Right cardiac atrium (tissue), 5 donors: Measurements from ENCODE around the gene IMP4. TPM values are rescaled to one million over a fixed set of nuclear protein-coding genes. Genes with fewer than 3 reads are reported as not detected.

Experiments
- ATAC-seq, 2 donors: fragments of 200-7000 bp; cut with Tn5 transposase; one replicate each; pipeline versions ENCODE4 v1.8.0 to v1.9.1; 2020; ENCODE audit warnings: moderate library complexity in 2 of 2, mild to moderate bottlenecking in 1 of 2
- DNase-seq, 3 donors: peaks; one replicate each; pipeline ENCODE4 v3.0.0-alpha.2; 2020
- H3K27ac ChIP-seq: one replicate; pipeline ENCODE4 v1.5.1; 2013; ENCODE audit warnings: mild to moderate bottlenecking, low read length, control low read depth, moderate library complexity
- H3K27me3 ChIP-seq: one replicate; pipeline ENCODE4 v1.6.1; 2013; ENCODE audit not compliant: control insufficient read depth, insufficient read depth
- H3K4me1 ChIP-seq: one replicate; pipeline ENCODE4 v1.6.1; 2013; ENCODE audit warnings: low read length; ENCODE audit not compliant: control insufficient read depth, insufficient read depth
- H3K4me3 ChIP-seq: one replicate; pipeline ENCODE4 v1.5.1; 2013; ENCODE audit warnings: low read length, control low read depth
- H3K9me3 ChIP-seq: one replicate; pipeline ENCODE4 v1.6.1; 2013; ENCODE audit warnings: low read length; ENCODE audit not compliant: control insufficient read depth
- WGBS: extraction: QIAGEN DNeasy Blood & Tissue Kit; methylation state at CpG from one replicate; pipeline ENCODE4 v1.1.7; 2013; 5-methylcytosine and 5-hydroxymethylcytosine counted together
- intact Hi-C, 4 donors: fragments of 100-400 bp; cut with DNase I; formaldehyde crosslinking; loops; one replicate each; pipeline versions ENCODE4 v1.11.0 to v1.14.0; 2022 to 2023
- polyA plus RNA-seq: library from polyadenylated mRNA; stranded (reverse); fragments of 200-250 nt; gene quantifications from one replicate; pipeline ENCODE4 v1.2.3, GENCODE V29; 2013
- total RNA-seq, 4 donors: library from RNA; stranded (reverse); fragmentation: NEBNext Ultra II Directional; extraction: Animal tissue kit (Norgen Biotek cat#: 25700); gene quantifications; one replicate each; pipeline ENCODE4 v1.2.1, GENCODE V29; 2021
- donor health status: healthy with polysubstance abuse.
- donor health status: DM: no; HTN: yes; CAD: no.
- donor health status: DM: no; HTN: no; CAD: no.
- donor health status: DM: no; HTN: yes; CAD: no; lungs with severe emphysema.
- donor health status: DM: yes; HTN: yes; CAD: no.

IMP4 gene
- total and polyA plus RNA-seq, 5 donors = 48.0 to 59.9 (median 54.2) TPM

DNA sequence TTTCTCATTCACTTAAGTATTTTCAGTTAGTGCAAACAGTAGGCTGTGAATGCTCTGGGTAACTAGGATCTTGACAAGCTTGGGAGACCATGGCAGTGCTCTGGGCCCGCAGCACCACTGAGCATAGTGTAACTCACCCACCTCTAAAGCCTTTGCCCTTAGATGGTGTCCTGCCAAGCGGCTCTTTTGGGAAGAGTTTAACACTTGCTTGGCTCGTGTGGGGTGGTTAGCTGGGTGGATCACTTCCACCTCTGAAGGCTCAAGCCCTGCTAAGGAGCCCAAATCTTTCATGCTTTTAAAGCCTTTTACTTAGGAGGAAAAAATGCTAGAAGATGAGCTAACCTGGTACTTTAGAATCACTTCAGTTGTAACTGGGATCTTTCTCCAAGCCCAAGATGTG lies 47.1 kb downstream of the IMP4 start:
- Histone ChIP-seq H3K9me3 (no peaks in the 10 kb centered on the region), H3K27me3 (no peaks in the 10 kb centered on the region), H3K27ac (peak overlapping the region; percentile 66), H3K4me1 (peaks cover 13% of the 10 kb centered on the region), H3K4me3 (no peak overlapping the region)
- DNase-seq (no peak), ATAC-seq (no peak)
- intact Hi-C loops = no loop called here
- WGBS = 94% methylated on average over 3 of the region's 3 CpGs

DNA sequence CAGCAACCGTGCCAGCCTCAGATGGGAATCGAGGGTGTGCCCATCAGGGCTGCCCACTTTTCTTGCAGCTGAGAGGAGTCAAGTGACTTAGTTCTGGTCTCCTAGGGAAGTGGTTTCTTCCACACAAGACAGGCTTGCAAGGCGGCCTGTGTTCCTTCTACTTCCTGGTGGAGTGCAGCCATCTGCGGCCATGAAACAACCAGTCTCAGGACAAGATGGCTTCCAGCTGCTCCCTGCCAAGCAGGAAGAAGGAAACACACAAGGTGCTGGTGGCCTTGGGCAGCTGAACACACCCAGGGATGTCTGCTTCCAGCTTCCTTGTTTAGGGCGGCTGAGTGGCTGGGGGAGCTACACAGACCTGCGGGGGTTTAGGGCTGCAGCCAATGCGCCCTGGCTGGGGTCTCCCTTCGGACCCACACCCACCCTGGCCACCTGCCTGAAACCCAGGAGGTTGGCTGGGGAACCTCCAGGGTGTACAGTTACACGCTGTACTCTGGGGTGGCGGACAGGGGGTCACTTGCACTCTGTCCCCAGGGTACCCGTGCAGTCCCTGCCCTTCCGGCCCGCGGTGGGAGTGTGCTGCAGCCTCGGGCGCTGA lies 47.9 kb downstream of the IMP4 start:
- DNase-seq = peak; percentile 49 to 75 (median 74)

DNA sequence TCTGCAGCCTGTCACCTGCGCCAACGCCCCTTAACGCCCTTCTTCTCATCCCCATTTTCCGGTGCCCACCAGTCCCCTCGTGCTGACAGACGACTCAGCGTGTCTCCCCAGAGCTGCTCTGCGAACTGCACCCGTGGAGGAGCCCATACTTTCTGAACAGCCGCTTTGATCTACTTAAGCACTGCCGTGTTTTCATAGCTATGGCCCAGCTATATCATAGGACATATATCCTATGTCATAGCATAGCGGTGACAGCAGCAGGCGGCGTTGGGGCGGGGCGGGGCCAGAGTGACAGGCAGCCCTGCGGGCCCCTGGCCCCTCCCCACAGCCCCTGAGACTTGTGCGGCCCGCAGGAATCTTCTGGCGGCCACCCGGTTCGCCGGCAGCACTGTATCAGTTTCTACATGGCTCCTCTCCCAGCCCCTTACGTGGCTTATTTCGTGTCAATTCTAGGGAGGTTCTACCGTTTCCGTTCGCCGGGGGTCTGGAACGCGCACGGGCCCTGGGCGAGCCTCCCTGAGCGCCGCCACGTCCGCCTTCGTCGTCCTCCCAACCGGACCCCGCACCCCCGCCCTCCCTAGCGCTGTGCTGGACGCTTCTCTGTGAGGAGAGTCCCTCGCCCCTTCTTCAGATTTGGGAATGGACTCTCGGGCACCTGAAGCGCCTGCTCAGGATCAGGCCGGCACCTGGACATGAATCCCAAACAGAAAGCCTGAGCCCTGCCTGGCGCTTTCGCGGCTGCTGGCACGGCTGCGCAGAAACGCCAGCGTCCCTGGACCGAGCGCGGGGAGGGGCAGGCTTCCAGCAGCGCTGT lies 48.6 kb downstream of the IMP4 start:
- H3K9me3 ChIP-seq = no peaks in the 10 kb centered on the region
- H3K27me3 ChIP-seq = no peaks in the 10 kb centered on the region
- DNase-seq (peak; percentile 84 to 94 (median 94)), ATAC-seq (peak; percentile 89 to 91)
- H3K4me1 ChIP-seq = peaks cover 13% of the 10 kb centered on the region
- H3K27ac ChIP-seq = peak overlapping the region; percentile 66
- intact Hi-C loops = no loop called here
- peak overlapping the region; percentile 65 for H3K4me3 ChIP-seq
- 1% methylated on average over 59 of the region's 59 CpGs for WGBS

More for the DNA sequence above, 47.9 kb downstream of the IMP4 start:
- Histone ChIP-seq H3K9me3 (no peaks in the 10 kb centered on the region), H3K27me3 (no peaks in the 10 kb centered on the region), H3K4me1 (peaks cover 13% of the 10 kb centered on the region), H3K4me3 (peak overlapping the region; percentile 65), H3K27ac (peak overlapping the region; percentile 66)
- intact Hi-C loops = no loop called here
- peak; percentile 22 to 37 for ATAC-seq
- WGBS = 39% methylated on average over 16 of the region's 16 CpGs

DNA sequence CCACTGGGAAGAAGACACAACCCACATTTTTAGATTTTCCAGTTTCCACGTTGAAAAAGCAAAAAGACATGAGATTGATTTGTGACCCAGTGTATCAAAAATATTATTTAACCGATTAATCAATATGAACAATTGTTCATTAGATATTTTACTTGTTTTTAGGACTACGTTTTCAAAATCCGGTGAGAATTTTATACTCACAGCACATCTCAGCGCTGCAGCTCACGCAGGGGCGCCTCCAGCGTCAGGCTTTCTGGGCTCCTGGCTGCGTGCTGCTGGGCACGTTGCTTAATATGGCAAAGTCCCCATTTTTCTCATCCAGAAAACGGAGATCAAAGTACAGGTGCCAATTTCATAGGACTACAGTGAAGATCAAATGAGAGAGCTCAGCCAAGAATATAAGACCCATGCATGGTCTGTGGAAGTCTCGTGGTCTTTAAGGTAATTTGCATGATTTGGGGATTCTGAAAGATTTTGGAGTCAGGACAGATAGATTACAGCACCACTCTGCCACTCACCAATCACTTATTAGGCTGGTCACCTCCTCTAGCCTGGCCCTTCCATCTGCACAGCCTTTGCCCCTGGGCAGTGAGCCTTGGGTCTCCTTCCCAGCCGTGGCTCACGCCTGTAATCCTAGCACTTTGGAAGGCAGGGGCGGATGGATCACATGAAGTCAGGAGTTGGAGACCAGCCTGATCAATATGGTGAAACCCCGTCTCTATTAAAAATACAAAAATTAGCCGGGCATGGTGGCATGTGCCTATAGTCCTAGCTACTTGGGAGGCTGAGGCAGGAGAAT lies 49.4 kb downstream of the IMP4 start:
- Histone ChIP-seq H3K4me1 (peaks cover 10% of the 10 kb centered on the region), H3K9me3 (no peaks in the 10 kb centered on the region), H3K4me3 (peak overlapping the region; percentile 65), H3K27ac (peak overlapping the region; percentile 66), H3K27me3 (no peaks in the 10 kb centered on the region)
- whole genome bisulfite sequencing = 22% methylated on average over 17 of the region's 17 CpGs
- ATAC-seq (peak; percentile 27 to 33), DNase-seq (no peak)
- intact Hi-C loops = no loop called here

DNA sequence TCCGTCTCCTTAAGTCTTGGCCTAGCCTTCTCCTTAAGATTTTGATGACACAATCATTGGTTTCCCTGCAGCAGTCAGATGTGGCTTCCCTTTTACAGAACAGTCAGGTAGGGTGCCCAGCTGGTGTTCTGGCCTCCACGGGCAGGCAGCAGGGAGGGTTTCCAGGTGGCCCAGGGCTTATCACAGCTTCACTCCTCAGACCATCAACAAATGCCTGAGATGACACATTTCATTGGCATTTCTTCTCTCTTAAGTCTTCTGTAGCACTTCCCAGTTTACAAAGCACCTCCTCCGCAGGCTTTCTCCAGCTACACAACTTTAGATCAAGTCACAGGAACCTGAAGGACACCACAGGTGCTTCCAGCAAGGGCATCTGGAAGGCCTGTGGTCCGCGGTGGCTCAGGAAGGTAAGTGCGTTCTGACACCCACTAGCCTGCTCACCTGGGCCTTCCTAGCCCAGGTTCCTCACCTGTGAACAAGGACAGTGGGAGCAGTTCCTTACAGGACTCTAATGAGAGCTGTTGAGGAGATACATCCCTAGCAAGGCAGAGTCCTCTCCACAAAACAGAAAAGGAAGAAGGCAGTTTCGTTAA lies 50.7 kb downstream of the IMP4 start:
- H3K9me3 ChIP-seq = no peaks in the 10 kb centered on the region
- WGBS = 95% methylated on average over 7 of the region's 7 CpGs
- H3K27ac ChIP-seq = no peak overlapping the region
- DNase-seq (no peak), ATAC-seq (no peak)
- H3K27me3 ChIP-seq = no peaks in the 10 kb centered on the region
- intact Hi-C loops = no loop called here
- H3K4me1 ChIP-seq = peaks cover 2% of the 10 kb centered on the region
- H3K4me3 ChIP-seq = no peak overlapping the region

Other genes starting within 250 kb of the IMP4 start
- under 1 TPM in 3 of 4 donors, not detected in 1; 0.08 to 0.23 (median 0.15) TPM for gene POTEF, start 213.7 kb upstream of the IMP4 start, total RNA-seq
- gene POTEF, start 213.7 kb upstream of the IMP4 start, polyA plus RNA-seq = 0.05 TPM
- 1 to 10 TPM in 2 of 4 donors, under 1 TPM in 2; 0.72 to 2.2 (median 1.1) TPM for gene CCDC74B, start 197.8 kb upstream of the IMP4 start, total RNA-seq
- 1.9 TPM for gene CCDC74B, start 197.8 kb upstream of the IMP4 start, polyA plus RNA-seq
- 10 to 100 TPM; 22.3 to 24.8 (median 24.2) TPM for gene SMPD4, start 161.3 kb upstream of the IMP4 start, total RNA-seq
- gene SMPD4, start 161.3 kb upstream of the IMP4 start, polyA plus RNA-seq = 19.9 TPM
- 100 to 1,000 TPM; 222 to 339 (median 260) TPM for gene MZT2B, start 160.6 kb upstream of the IMP4 start, total RNA-seq
- 287 TPM for gene MZT2B, start 160.6 kb upstream of the IMP4 start, polyA plus RNA-seq
- 10 to 100 TPM in 2 of 4 donors, 1 to 10 TPM in 2; 2.8 to 17.2 (median 9.4) TPM for gene TUBA3E, start 144.5 kb upstream of the IMP4 start, total RNA-seq
- gene TUBA3E, start 144.5 kb upstream of the IMP4 start, polyA plus RNA-seq = 28.8 TPM
- 10 to 100 TPM; 22.9 to 26.0 (median 24.8) TPM for gene PTPN18, start 13.2 kb downstream of the IMP4 start, total RNA-seq
- gene PTPN18, start 13.2 kb downstream of the IMP4 start, polyA plus RNA-seq = 16.4 TPM
- 1 to 10 TPM in 3 of 4 donors, under 1 TPM in 1; 0.79 to 4.5 (median 3.0) TPM for gene POTEI, start 166.4 kb downstream of the IMP4 start, total RNA-seq
- 0.16 TPM for gene POTEI, start 166.4 kb downstream of the IMP4 start, polyA plus RNA-seq
- not detected for gene CFC1B, start 178.3 kb downstream of the IMP4 start, total RNA-seq
- gene CFC1B, start 178.3 kb downstream of the IMP4 start, polyA plus RNA-seq = not detected